Fibroblast of the aortic adventitia (primary cell): Measurements from ENCODE around the gene DACT3. TPM values are rescaled to one million over a fixed set of nuclear protein-coding genes. Genes with fewer than 3 reads are reported as not detected.

Experiments used
- DNase-seq: peaks from one replicate; pipeline ENCODE4 v3.0.0-alpha.2; 2010; ENCODE audit warnings: low read depth
- H3K4me3 ChIP-seq: 2 replicates; pipeline ENCODE4 v1.5.1; 2011; ENCODE audit warnings: low read depth, mild to moderate bottlenecking, control low read depth, low read length, moderate library complexity
- CTCF ChIP-seq: IDR thresholded peaks from 2 replicates; pipeline ENCODE4 v1.5.1; 2011; ENCODE audit warnings: mild to moderate bottlenecking, low read length, control low read depth, inconsistent platforms; ENCODE audit not compliant: insufficient read depth
- total RNA-seq: library from RNA; depleted of rRNA; stranded (reverse); fragments of >200 nt; gene quantifications from 2 replicates; pipeline ENCODE4 v1.2.3, GENCODE V29; 2012; ENCODE audit warnings: low replicate concordance

The DACT3 gene
- total RNA-seq, 1 donor = 5.1 TPM

- no peak overlapping the region for H3K4me3 ChIP-seq
- no peak for TF ChIP-seq CTCF
- no peak for DNase-seq
These were observed 26.6 kb upstream of the DACT3 start for GRCh38 chr19:46687438-46688145.

- TF ChIP-seq CTCF = no peak
- no peak overlapping the region for H3K4me3 ChIP-seq
- DNase-seq = no peak
These were observed 24.2 kb upstream of the DACT3 start for GRCh38 chr19:46685189-46685588.

GRCh38 chr19:46678110-46678732 lies 17.2 kb upstream of the DACT3 start:
- no peak for TF ChIP-seq CTCF
- DNase-seq = no peak
- no peak overlapping the region for H3K4me3 ChIP-seq

GRCh38 chr19:46674416-46675178 lies 13.6 kb upstream of the DACT3 start:
- H3K4me3 ChIP-seq = no peak overlapping the region
- no peak for DNase-seq
- no peak for TF ChIP-seq CTCF

GRCh38 chr19:46670813-46671212 lies 9.8 kb upstream of the DACT3 start:
- H3K4me3 ChIP-seq = no peak overlapping the region
- DNase-seq = no peak
- no peak for TF ChIP-seq CTCF

- no peak for DNase-seq
- no peak for TF ChIP-seq CTCF
- no peak overlapping the region for H3K4me3 ChIP-seq
These were observed 7.7 kb upstream of the DACT3 start for GRCh38 chr19:46668662-46669061.
